ENCODE results near the gene CFAP46. TPM values are rescaled to one million over a fixed set of nuclear protein-coding genes. Genes with fewer than 3 reads are reported as not detected.

Gene CFAP46
- total and polyA plus RNA-seq, 10 of the 15 experiments (the other 5 are each of a cell fraction or from before 2014, with no cell fraction given) = 0.01 to 0.18 (median 0.03) TPM; not detected in 7

DNA sequence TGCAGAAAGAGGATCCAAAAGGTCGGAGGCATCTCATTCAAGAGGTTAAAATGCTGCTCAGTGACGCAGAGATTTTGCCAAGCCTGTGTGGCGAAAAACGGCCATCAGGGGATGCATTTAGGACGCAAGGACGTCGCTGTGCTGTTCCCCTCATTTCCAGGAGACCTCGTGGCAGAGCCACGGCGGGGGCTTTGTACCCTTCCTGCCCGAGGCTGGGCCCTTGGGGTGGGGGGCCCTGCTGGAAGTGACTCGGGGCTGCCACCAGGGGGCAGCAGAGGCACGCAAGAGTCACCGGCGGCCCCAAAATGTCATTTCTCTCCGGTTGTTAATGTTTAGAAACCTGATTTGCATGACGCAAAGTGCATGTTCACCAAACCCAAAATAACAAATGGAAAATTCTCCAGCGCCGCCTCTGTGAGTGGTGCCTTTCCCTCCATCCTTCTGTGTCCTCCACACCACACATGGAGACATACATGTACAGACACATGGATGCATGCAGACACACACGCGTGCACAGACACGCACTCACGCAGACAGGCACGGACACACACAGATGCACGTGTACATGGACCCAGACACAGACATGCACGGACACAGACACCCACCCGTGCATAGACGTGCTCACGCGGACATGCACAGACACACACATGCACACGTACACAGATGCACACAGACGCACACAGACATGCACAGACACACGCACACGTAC is 105.4 kb downstream of the CFAP46 start:
- 43% methylated on average over 34 of the region's 34 CpGs for WGBS (ENCODE audit: insufficient coverage, insufficient replicate concordance, low lambda C conversion rate, missing lambda C conversion rate)
- no peak for DNase-seq (ENCODE audit: low read depth, low spot score)
- BruUV-seq (replicated peaks) = no TSS peak
- POLR2A ChIA-PET = no interaction called here
- CTCF ChIA-PET = no interaction called here
- peak; percentile 31; the same call in 1 of the 3 replicates for ATAC-seq
- no peaks in the 10 kb centered on the region for H3K79me2 ChIP-seq (ENCODE audit: control insufficient read depth, insufficient read depth, low read length)
- no peaks in the 10 kb centered on the region for H3K4me1 ChIP-seq (ENCODE audit: control insufficient read depth, insufficient read depth, low read length)
- no peak overlapping the region for H3K4me2 ChIP-seq (ENCODE audit: control insufficient read depth, insufficient read depth)
- intact Hi-C loops (cut with micrococcal nuclease; ENCODE audit: unreplicated experiment) = no loop called here
- FAIRE-seq = no peak
- no peaks in the 10 kb centered on the region; the same call in 2 of the 3 replicates for H3K9me3 ChIP-seq (replicated peaks; ENCODE audit: control insufficient read depth, insufficient read depth, low read length)
- in situ Hi-C loops (cut with MboI) = no loop called here
- RAD21 ChIA-PET (ENCODE audit: unreplicated experiment) = no interaction called here
- no peak overlapping the region for H3K9ac ChIP-seq (ENCODE audit: control insufficient read depth, insufficient read depth, low read length)
- H4K20me1 ChIP-seq (ENCODE audit: control insufficient read depth, insufficient read depth) = no peaks in the 10 kb centered on the region
- no peaks in the 10 kb centered on the region for H3K36me3 ChIP-seq (ENCODE audit: control insufficient read depth in 2 of 2, insufficient read depth in 2 of 2, low read length in 1 of 2)
- H3K4me3 ChIP-seq = no peak overlapping the region
- no peak overlapping the region for H2AFZ ChIP-seq (ENCODE audit: control insufficient read depth, low read depth, low read length)
- no peak overlapping the region for H3K27ac ChIP-seq (ENCODE audit: control insufficient read depth, insufficient read depth)
- TF ChIP-seq ZBED1 (IDR thresholded peaks at IDR 0.05; ENCODE audit: borderline replicate concordance) (no peak), CREM (IDR thresholded peaks at IDR 0.05; ENCODE audit: low read depth) (no peak), RAD21 (IDR thresholded peaks at IDR 0.05; ENCODE audit: insufficient read depth, low read depth, low read length) (peak; percentile 52), NBN (IDR thresholded peaks at IDR 0.05) (no peak), MLLT1 (IDR thresholded peaks at IDR 0.05) (no peak), CBFB (IDR thresholded peaks at IDR 0.05; ENCODE audit: low read depth) (no peak), CTCF (IDR thresholded peaks at IDR 0.05 in 2 of 3, conservative IDR thresholded peaks at IDR 0.05 in 1 of 3; ENCODE audit: control insufficient read depth in 2 of 3, extremely low read depth in 1 of 3, insufficient read depth in 1 of 3, low read depth in 3 of 3, low read length in 3 of 3) (peak; percentile 53 to 85 (median 71)), SMC3 (IDR thresholded peaks at IDR 0.05; ENCODE audit: borderline replicate concordance, low read length) (peak; percentile 42)
- SMC1A ChIA-PET (ENCODE audit: uncharacterized antibody, unreplicated experiment) = no interaction called here
- H3K27me3 ChIP-seq (replicated peaks in 1 of 2; ENCODE audit: control insufficient read depth in 2 of 2, insufficient read depth in 2 of 2, low read length in 1 of 2) = no peaks in the 10 kb centered on the region
